Transverse colon (tissue), 4 donors: ENCODE data around the gene SIGLEC1.

ENCODE experiments used
- POLR2AphosphoS5 ChIP-seq, 3 donors: sonication (generic); formaldehyde crosslinking; IDR thresholded peaks; one replicate each; pipeline ENCODE4 v1.6.1; 2016; ENCODE audit warnings: antibody characterized with exemption in 3 of 3
- TF ChIP-seq, protein P1 (sequence below), 5 experiments: fragments of 200-600 bp in 3 of 5; fragments of 450-650 bp in 2 of 5; sonication (generic) in 3 of 5; IDR thresholded peaks; 1 replicate in 2 of 5; 2 replicates in 3 of 5; pipeline ENCODE4 v1.5.1; 2016 to 2017; ENCODE audit warnings: antibody characterized with exemption in 5 of 5, inconsistent platforms in 3 of 5, mild to moderate bottlenecking in 2 of 5, moderate library complexity in 1 of 5

DNA sequence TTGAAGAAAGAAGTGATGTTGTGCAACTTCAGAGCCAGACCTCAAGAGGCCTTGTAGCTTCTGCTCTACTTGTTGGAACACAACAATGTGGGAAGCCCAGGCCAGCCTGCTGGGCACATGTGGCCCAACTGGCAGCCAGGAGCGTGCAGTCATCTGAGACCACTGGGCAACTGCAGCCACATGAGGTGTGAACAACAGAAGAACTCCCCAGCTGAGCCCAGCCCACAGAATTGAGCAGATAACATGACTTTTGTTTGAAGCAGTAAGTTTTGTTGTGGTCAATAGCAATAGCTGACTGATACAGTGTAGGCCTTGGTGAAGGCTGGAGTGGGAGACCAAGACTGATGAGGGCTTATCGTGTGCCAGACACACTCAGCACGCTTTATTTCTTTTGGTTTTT is 22.0 kb downstream of the SIGLEC1 start:
- TF ChIP-seq, protein P1, sequence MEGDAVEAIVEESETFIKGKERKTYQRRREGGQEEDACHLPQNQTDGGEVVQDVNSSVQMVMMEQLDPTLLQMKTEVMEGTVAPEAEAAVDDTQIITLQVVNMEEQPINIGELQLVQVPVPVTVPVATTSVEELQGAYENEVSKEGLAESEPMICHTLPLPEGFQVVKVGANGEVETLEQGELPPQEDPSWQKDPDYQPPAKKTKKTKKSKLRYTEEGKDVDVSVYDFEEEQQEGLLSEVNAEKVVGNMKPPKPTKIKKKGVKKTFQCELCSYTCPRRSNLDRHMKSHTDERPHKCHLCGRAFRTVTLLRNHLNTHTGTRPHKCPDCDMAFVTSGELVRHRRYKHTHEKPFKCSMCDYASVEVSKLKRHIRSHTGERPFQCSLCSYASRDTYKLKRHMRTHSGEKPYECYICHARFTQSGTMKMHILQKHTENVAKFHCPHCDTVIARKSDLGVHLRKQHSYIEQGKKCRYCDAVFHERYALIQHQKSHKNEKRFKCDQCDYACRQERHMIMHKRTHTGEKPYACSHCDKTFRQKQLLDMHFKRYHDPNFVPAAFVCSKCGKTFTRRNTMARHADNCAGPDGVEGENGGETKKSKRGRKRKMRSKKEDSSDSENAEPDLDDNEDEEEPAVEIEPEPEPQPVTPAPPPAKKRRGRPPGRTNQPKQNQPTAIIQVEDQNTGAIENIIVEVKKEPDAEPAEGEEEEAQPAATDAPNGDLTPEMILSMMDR (IDR thresholded peaks at IDR 0.05) = no peak
- TF ChIP-seq POLR2AphosphoS5 (IDR thresholded peaks at IDR 0.05) = no peak
